ENCODE measurements around the gene FLT3. TPM values are rescaled to one million over a fixed set of nuclear protein-coding genes. Genes with fewer than 3 reads are reported as not detected.

FLT3 gene
- total and polyA plus RNA-seq, 9 of the 15 experiments (the other 6 are each of a cell fraction or from before 2014, with no cell fraction given) = not detected

- no peak for TF ChIP-seq ZNF277 (CRISPR knock-in tag; IDR thresholded peaks at IDR 0.05; ENCODE audit: borderline replicate concordance)
- TF ChIP-seq ETV1 (tag; conservative IDR thresholded peaks at IDR 0.05; ENCODE audit: low read depth) = no peak
- no peak for TF ChIP-seq ZBTB17 (CRISPR knock-in tag; IDR thresholded peaks at IDR 0.05)
- TF ChIP-seq, protein P1, sequence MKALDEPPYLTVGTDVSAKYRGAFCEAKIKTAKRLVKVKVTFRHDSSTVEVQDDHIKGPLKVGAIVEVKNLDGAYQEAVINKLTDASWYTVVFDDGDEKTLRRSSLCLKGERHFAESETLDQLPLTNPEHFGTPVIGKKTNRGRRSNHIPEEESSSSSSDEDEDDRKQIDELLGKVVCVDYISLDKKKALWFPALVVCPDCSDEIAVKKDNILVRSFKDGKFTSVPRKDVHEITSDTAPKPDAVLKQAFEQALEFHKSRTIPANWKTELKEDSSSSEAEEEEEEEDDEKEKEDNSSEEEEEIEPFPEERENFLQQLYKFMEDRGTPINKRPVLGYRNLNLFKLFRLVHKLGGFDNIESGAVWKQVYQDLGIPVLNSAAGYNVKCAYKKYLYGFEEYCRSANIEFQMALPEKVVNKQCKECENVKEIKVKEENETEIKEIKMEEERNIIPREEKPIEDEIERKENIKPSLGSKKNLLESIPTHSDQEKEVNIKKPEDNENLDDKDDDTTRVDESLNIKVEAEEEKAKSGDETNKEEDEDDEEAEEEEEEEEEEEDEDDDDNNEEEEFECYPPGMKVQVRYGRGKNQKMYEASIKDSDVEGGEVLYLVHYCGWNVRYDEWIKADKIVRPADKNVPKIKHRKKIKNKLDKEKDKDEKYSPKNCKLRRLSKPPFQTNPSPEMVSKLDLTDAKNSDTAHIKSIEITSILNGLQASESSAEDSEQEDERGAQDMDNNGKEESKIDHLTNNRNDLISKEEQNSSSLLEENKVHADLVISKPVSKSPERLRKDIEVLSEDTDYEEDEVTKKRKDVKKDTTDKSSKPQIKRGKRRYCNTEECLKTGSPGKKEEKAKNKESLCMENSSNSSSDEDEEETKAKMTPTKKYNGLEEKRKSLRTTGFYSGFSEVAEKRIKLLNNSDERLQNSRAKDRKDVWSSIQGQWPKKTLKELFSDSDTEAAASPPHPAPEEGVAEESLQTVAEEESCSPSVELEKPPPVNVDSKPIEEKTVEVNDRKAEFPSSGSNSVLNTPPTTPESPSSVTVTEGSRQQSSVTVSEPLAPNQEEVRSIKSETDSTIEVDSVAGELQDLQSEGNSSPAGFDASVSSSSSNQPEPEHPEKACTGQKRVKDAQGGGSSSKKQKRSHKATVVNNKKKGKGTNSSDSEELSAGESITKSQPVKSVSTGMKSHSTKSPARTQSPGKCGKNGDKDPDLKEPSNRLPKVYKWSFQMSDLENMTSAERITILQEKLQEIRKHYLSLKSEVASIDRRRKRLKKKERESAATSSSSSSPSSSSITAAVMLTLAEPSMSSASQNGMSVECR (CRISPR knock-in tag; IDR thresholded peaks at IDR 0.05) = no peak
- TF ChIP-seq CTCF (IDR thresholded peaks at IDR 0.05 in 2 of 3, conservative IDR thresholded peaks at IDR 0.05 in 1 of 3; ENCODE audit: insufficient read depth in 2 of 3, low read depth in 1 of 3, low read length in 3 of 3) = no peak
- TF ChIP-seq TAF7 (tag; IDR thresholded peaks at IDR 0.05) = no peak
- TF ChIP-seq HNRNPLL (IDR thresholded peaks at IDR 0.05; ENCODE audit: low read depth, low read length, poor library complexity, severe bottlenecking) = no peak
- TF ChIP-seq NFIX (CRISPR knock-in tag; IDR thresholded peaks at IDR 0.05; ENCODE audit: low read depth) = no peak
- TF ChIP-seq HLTF (IDR thresholded peaks at IDR 0.05) = no peak
- TF ChIP-seq L3MBTL2 (IDR thresholded peaks at IDR 0.05) = peak; percentile 56
Observed at GRCh38 chr13:28077231-28077630, 23.1 kb downstream of the FLT3 start (continued).

Data from K562 (cell line).